ENCODE data around the gene TBC1D21.

GRCh38 chr15:73866881-73867410 is 6.4 kb upstream of the TBC1D21 start:
- TF ChIP-seq CTCF (conservative IDR thresholded peaks at IDR 0.05 in 1 of 2, IDR thresholded peaks at IDR 0.05 in 1 of 2; ENCODE audit: extremely low read depth in 1 of 2, insufficient read depth in 1 of 2, low read depth in 1 of 2, low read length in 2 of 2), result no peak
- TF ChIP-seq EZH2 (IDR thresholded peaks at IDR 0.05; ENCODE audit: borderline replicate concordance, low read length), result no peak

All from mammary epithelial cell (primary cell).